Ectodermal cell (in vitro differentiated cells): ENCODE results near the gene DAD1.

ENCODE experiments used
- H3K27ac ChIP-seq: 2 replicates; pipeline ENCODE4 v1.7.0; 2013; ENCODE audit warnings: mild to moderate bottlenecking, low read depth, low read length; ENCODE audit not compliant: insufficient read depth, poor library complexity, severe bottlenecking
- H3K27me3 ChIP-seq: 2 replicates; pipeline ENCODE4 v1.7.0; 2013; ENCODE audit warnings: mild to moderate bottlenecking, low read length; ENCODE audit not compliant: insufficient read depth, control insufficient read depth, poor library complexity, severe bottlenecking
- H3K36me3 ChIP-seq: one replicate; pipeline ENCODE4 v1.7.0; 2013; ENCODE audit warnings: low read length; ENCODE audit not compliant: control insufficient read depth, insufficient read depth
- H3K4me1 ChIP-seq: one replicate; pipeline ENCODE4 v1.7.0; 2013; ENCODE audit warnings: low read length; ENCODE audit not compliant: control insufficient read depth, insufficient read depth
- H3K4me3 ChIP-seq: 2 replicates; pipeline ENCODE4 v1.7.0; 2013; ENCODE audit warnings: low read depth, low read length, control low read depth; ENCODE audit not compliant: insufficient read depth
- H3K9me3 ChIP-seq: 2 replicates; pipeline ENCODE4 v1.7.0; 2013; ENCODE audit warnings: mild to moderate bottlenecking, low read length, moderate library complexity; ENCODE audit not compliant: control insufficient read depth
- whole genome bisulfite sequencing, 2 experiments: methylation state at CpG; one replicate each; pipeline ENCODE4 v1.1.7; 2013; ENCODE audit warnings: missing lambda C conversion rate in 2 of 2; 5-methylcytosine and 5-hydroxymethylcytosine counted together

The DAD1 gene

GRCh38 chr14:22600027-22600426 lies 11.0 kb upstream of the DAD1 start:
- Histone ChIP-seq H3K9me3 (no peaks in the 10 kb centered on the region), H3K27me3 (no peaks in the 10 kb centered on the region), H3K36me3 (peaks cover 8% of the 10 kb centered on the region), H3K4me1 (peaks cover 5% of the 10 kb centered on the region), H3K27ac (no peak overlapping the region), H3K4me3 (no peak overlapping the region)

- peak overlapping the region; percentile 92 for H3K4me3 ChIP-seq
- peaks cover 5% of the 10 kb centered on the region for H3K4me1 ChIP-seq
- H3K27me3 ChIP-seq: no peaks in the 10 kb centered on the region
- H3K9me3 ChIP-seq: no peaks in the 10 kb centered on the region
- no peak overlapping the region for H3K27ac ChIP-seq
- peaks cover 8% of the 10 kb centered on the region for H3K36me3 ChIP-seq
- 81 to 91% methylated on average over 3 of the region's 3 CpGs for WGBS, 2 experiments
These were observed 10.3 kb upstream of the DAD1 start for GRCh38 chr14:22599349-22599748.

GRCh38 chr14:22598896-22599244 lies 9.8 kb upstream of the DAD1 start:
- Histone ChIP-seq H3K36me3 (peaks cover 8% of the 10 kb centered on the region), H3K4me1 (peaks cover 5% of the 10 kb centered on the region), H3K27ac (no peak overlapping the region), H3K9me3 (no peaks in the 10 kb centered on the region), H3K27me3 (no peaks in the 10 kb centered on the region), H3K4me3 (peak overlapping the region; percentile 92)
- 17 to 28% methylated on average over 5 of the region's 5 CpGs for WGBS, 2 experiments

GRCh38 chr14:22598099-22598895 lies 9.3 kb upstream of the DAD1 start, which contains the start of gene ABHD4:
Gene ABHD4 (plus strand): TSS chr14:22598300. CDS start chr14:22598307, 7 bp downstream.
- peaks cover 5% of the 10 kb centered on the region for H3K4me1 ChIP-seq

GRCh38 chr14:22597771-22598098 lies 8.7 kb upstream of the DAD1 start:
- Histone ChIP-seq H3K4me3 (peak overlapping the region; percentile 92), H3K9me3 (no peaks in the 10 kb centered on the region), H3K27ac (no peak overlapping the region), H3K27me3 (no peaks in the 10 kb centered on the region), H3K4me1 (peaks cover 5% of the 10 kb centered on the region), H3K36me3 (peaks cover 4% of the 10 kb centered on the region)
- WGBS, 2 experiments: 26 to 30% methylated on average over 9 of the region's 9 CpGs

More at GRCh38 chr14:22598099-22598895, 9.3 kb upstream of the DAD1 start, which contains the start of gene ABHD4:
- peak within 1 kb of the TSS; percentile 92 for H3K4me3 ChIP-seq
- H3K27me3 ChIP-seq: no peaks in the 10 kb centered on the region
- 1% methylated on average over 49 of the region's 49 CpGs for WGBS, 2 experiments
- peak within 1 kb of the TSS; percentile 3 for H3K27ac ChIP-seq
- H3K36me3 ChIP-seq: peaks cover 8% of the 10 kb centered on the region
- H3K9me3 ChIP-seq: no peaks in the 10 kb centered on the region

- Histone ChIP-seq H3K9me3 (no peaks in the 10 kb centered on the region), H3K27me3 (no peaks in the 10 kb centered on the region), H3K4me3 (no peak overlapping the region), H3K36me3 (no peaks in the 10 kb centered on the region), H3K4me1 (peaks cover 5% of the 10 kb centered on the region), H3K27ac (no peak overlapping the region)
- 86 to 92% methylated on average over 6 of the region's 6 CpGs for WGBS, 2 experiments
These were observed 8.2 kb upstream of the DAD1 start for GRCh38 chr14:22597265-22597664.

- no peak overlapping the region for H3K27ac ChIP-seq
- H3K4me1 ChIP-seq: peaks cover 5% of the 10 kb centered on the region
- H3K27me3 ChIP-seq: no peaks in the 10 kb centered on the region
- no peak overlapping the region for H3K4me3 ChIP-seq
- no peaks in the 10 kb centered on the region for H3K36me3 ChIP-seq
- no peaks in the 10 kb centered on the region for H3K9me3 ChIP-seq
- 92 to 94% methylated on average over 3 of the region's 3 CpGs for WGBS, 2 experiments
These were observed 7.4 kb upstream of the DAD1 start for GRCh38 chr14:22596354-22596879.

- Histone ChIP-seq H3K27me3 (no peaks in the 10 kb centered on the region), H3K9me3 (no peaks in the 10 kb centered on the region)
- 65 to 75% methylated on average over 4 of the region's 4 CpGs for WGBS, 2 experiments
These were observed 5.2 kb upstream of the DAD1 start for GRCh38 chr14:22594156-22594716.

GRCh38 chr14:22593601-22594000 lies 4.6 kb upstream of the DAD1 start:
- no peak overlapping the region for H3K27ac ChIP-seq
- 94 to 95% methylated on average over 2 of the region's 2 CpGs for whole genome bisulfite sequencing, 2 experiments
- H3K27me3 ChIP-seq: no peaks in the 10 kb centered on the region
- no peaks in the 10 kb centered on the region for H3K9me3 ChIP-seq
- H3K4me3 ChIP-seq: no peak overlapping the region
- H3K36me3 ChIP-seq: no peaks in the 10 kb centered on the region
- no peaks in the 10 kb centered on the region for H3K4me1 ChIP-seq

More at GRCh38 chr14:22594156-22594716, 5.2 kb upstream of the DAD1 start:
- Histone ChIP-seq H3K4me1 (peaks cover 5% of the 10 kb centered on the region), H3K4me3 (no peak overlapping the region), H3K36me3 (no peaks in the 10 kb centered on the region), H3K27ac (no peak overlapping the region)

GRCh38 chr14:22593189-22593588 lies 4.2 kb upstream of the DAD1 start:
- Histone ChIP-seq H3K4me1 (no peaks in the 10 kb centered on the region), H3K4me3 (no peak overlapping the region), H3K27ac (no peak overlapping the region), H3K9me3 (no peaks in the 10 kb centered on the region), H3K36me3 (no peaks in the 10 kb centered on the region), H3K27me3 (no peaks in the 10 kb centered on the region)
- WGBS, 2 experiments: 67 to 70% methylated on average over 3 of the region's 3 CpGs
